ENCODE measurements around the gene SPATA25.

GRCh38 chr20:45909336-45909808 is 21.9 kb upstream of the SPATA25 start:
- TF ChIP-seq POLR2A (IDR thresholded peaks at IDR 0.05) (no peak), CTCF (IDR thresholded peaks at IDR 0.05) (no peak)

Data from uterus (tissue), 2 donors.